GM19372 (cell line): Measurements from ENCODE around the gene RNF114.
"Not testable (repeated sequence)": the region's sequence is repeated elsewhere in the genome, so short reads cannot be mapped to it uniquely, and the experiment has no call there.

Experiments
- ATAC-seq: cut with Tn5 transposase; IDR thresholded peaks from one replicate; pipeline ENCODE4 v1.9.1; 2021; ENCODE audit warnings: mild to moderate bottlenecking, low read depth, moderate library complexity; ENCODE audit not compliant: unreplicated experiment

The RNF114 gene

GRCh38 chr20:49957089-49957938 is 21.1 kb downstream of the RNF114 start:
- not testable (repeated sequence) for ATAC-seq

- ATAC-seq, result no peak
Measured at GRCh38 chr20:49961413-49961812, 25.2 kb downstream of the RNF114 start.

GRCh38 chr20:49964964-49965780 is 29.0 kb downstream of the RNF114 start:
- ATAC-seq, result no peak

- no peak for ATAC-seq
Measured at GRCh38 chr20:49965781-49966305, 29.6 kb downstream of the RNF114 start.

GRCh38 chr20:49966861-49967260 is 30.7 kb downstream of the RNF114 start:
- no peak for ATAC-seq

- no peak for ATAC-seq
Measured at GRCh38 chr20:49969234-49969633, 33.0 kb downstream of the RNF114 start.

- no peak for ATAC-seq
Measured at GRCh38 chr20:49969946-49970345, 33.7 kb downstream of the RNF114 start.

- no peak for ATAC-seq
Measured at GRCh38 chr20:49970498-49970897, 34.3 kb downstream of the RNF114 start.

- no peak for ATAC-seq
Measured at GRCh38 chr20:49973981-49974380, 37.8 kb downstream of the RNF114 start.

GRCh38 chr20:49976542-49976941 is 40.3 kb downstream of the RNF114 start:
- ATAC-seq, result no peak

- ATAC-seq, result not testable (repeated sequence)
Measured at GRCh38 chr20:49977740-49978139, 41.5 kb downstream of the RNF114 start.

- no peak for ATAC-seq
Measured at GRCh38 chr20:49978685-49979029, 42.5 kb downstream of the RNF114 start.

GRCh38 chr20:49979030-49979832 is 43.0 kb downstream of the RNF114 start:
- ATAC-seq, result no peak

GRCh38 chr20:49980140-49981008 is 44.2 kb downstream of the RNF114 start:
- no peak for ATAC-seq

GRCh38 chr20:49981218-49982071 is 45.2 kb downstream of the RNF114 start:
- ATAC-seq, result no peak

GRCh38 chr20:49982072-49982345 is 45.8 kb downstream of the RNF114 start:
- ATAC-seq, result no peak

GRCh38 chr20:49982346-49983122 is 46.3 kb downstream of the RNF114 start, which contains the start of gene SNAI1:
Gene SNAI1, plus strand, starts transcription at chr20:49982980. Its CDS starts 80 bp downstream, at chr20:49983060.
- peak; percentile 68 for ATAC-seq
